IMR-90 (cell line): ENCODE measurements around the gene CFAP92. TPM values are rescaled to one million over a fixed set of nuclear protein-coding genes. Genes with fewer than 3 reads are reported as not detected.

ENCODE experiments used
- ATAC-seq: fragments of 200-7000 bp; cut with Tn5 transposase; 2 replicates; pipeline ENCODE4 v1.9.1; 2020; ENCODE audit warnings: low read depth, mild to moderate bottlenecking, moderate library complexity
- BruUV-seq: library from RNA; stranded (reverse); fragments of 400-500 nt; replicated peaks from 2 replicates; lab custom pipeline; 2021; lab: Mats Ljungman, UMichigan
- CTCF ChIA-PET: fragments of 300-600 bp; formaldehyde crosslinking; extraction: SDS; loops from one replicate; lab custom pipeline; 2021; ENCODE audit warnings: antibody characterized with exemption; lab: Yijun Ruan, JAX
- POLR2A ChIA-PET: fragments of 300-600 bp; sonication (Branson Sonifier 250); formaldehyde crosslinking; loops from one replicate; lab custom pipeline; 2022; ENCODE audit warnings: antibody characterized with exemption; ENCODE audit not compliant: unreplicated experiment; lab: Charles Lee
- DNase-seq: peaks from one replicate; pipeline ENCODE4 v3.0.0; 2013
- H2AFZ ChIP-seq: replicated peaks from 2 replicates; pipeline ENCODE3; 2013; ENCODE audit warnings: low read length, mild to moderate bottlenecking; ENCODE audit not compliant: poor library complexity
- H2AK5ac ChIP-seq: 2 replicates; pipeline ENCODE4 v1.6.1; 2013; ENCODE audit warnings: low read depth, low read length, inconsistent platforms
- H2AK9ac ChIP-seq: replicated peaks from 2 replicates; pipeline ENCODE3; 2013; ENCODE audit warnings: mild to moderate bottlenecking, low read depth, low read length, moderate library complexity; ENCODE audit not compliant: poor library complexity
- H2BK120ac ChIP-seq: 2 replicates; pipeline ENCODE4 v1.6.1; 2013; ENCODE audit warnings: low read depth, low read length, inconsistent platforms
- H2BK15ac ChIP-seq: 3 replicates; pipeline ENCODE4 v1.6.1; 2013; ENCODE audit warnings: low read depth, low read length, inconsistent platforms
- H2BK20ac ChIP-seq: 2 replicates; pipeline ENCODE4 v1.6.1; 2013; ENCODE audit warnings: low read depth, mild to moderate bottlenecking, inconsistent platforms, low read length, moderate library complexity
- H2BK5ac ChIP-seq: 2 replicates; pipeline ENCODE4 v1.6.1; 2013; ENCODE audit warnings: mild to moderate bottlenecking, low read depth, low read length, inconsistent platforms; ENCODE audit not compliant: poor library complexity, severe bottlenecking
- H3K14ac ChIP-seq: replicated peaks from 2 replicates; pipeline ENCODE4 v1.6.1; 2013; ENCODE audit warnings: low read depth, low read length, inconsistent platforms
- H3K18ac ChIP-seq: 2 replicates; pipeline ENCODE4 v1.6.1; 2013; ENCODE audit warnings: low read depth, low read length, control low read depth
- H3K23ac ChIP-seq: 2 replicates; pipeline ENCODE4 v1.6.1; 2013; ENCODE audit warnings: low read depth, low read length, inconsistent platforms
- H3K27ac ChIP-seq: 2 replicates; pipeline ENCODE4 v1.5.1; 2013; ENCODE audit warnings: mild to moderate bottlenecking, control low read depth, low read length; ENCODE audit not compliant: insufficient read depth
- H3K27me3 ChIP-seq: 2 replicates; pipeline ENCODE4 v1.6.1; 2013; ENCODE audit warnings: low read length; ENCODE audit not compliant: control insufficient read depth, insufficient read depth
- H3K36me3 ChIP-seq: 2 replicates; pipeline ENCODE4 v1.6.1; 2013; ENCODE audit warnings: low read length, mixed read lengths; ENCODE audit not compliant: control insufficient read depth, insufficient read depth
- H3K4ac ChIP-seq: 2 replicates; pipeline ENCODE4 v1.6.1; 2013; ENCODE audit warnings: low read depth, low read length, inconsistent platforms
- H3K4me1 ChIP-seq: 2 replicates; pipeline ENCODE4 v1.6.1; 2013; ENCODE audit warnings: low read length, mixed read lengths; ENCODE audit not compliant: control insufficient read depth, insufficient read depth
- H3K4me2 ChIP-seq: 2 replicates; pipeline ENCODE4 v1.6.1; 2013; ENCODE audit warnings: low read depth, mild to moderate bottlenecking, control low read depth, low read length, moderate library complexity
- H3K4me3 ChIP-seq: 2 replicates; pipeline ENCODE4 v1.5.1; 2013; ENCODE audit warnings: low read depth, mild to moderate bottlenecking, control low read depth, low read length, moderate library complexity; ENCODE audit not compliant: insufficient read depth
- H3K56ac ChIP-seq: 2 replicates; pipeline ENCODE4 v1.6.1; 2013; ENCODE audit warnings: low read length, inconsistent platforms; ENCODE audit not compliant: insufficient read depth; ENCODE audit errors: extremely low read depth
- H3K79me1 ChIP-seq, 2 experiments: 2 replicates each; pipeline ENCODE4 v1.6.1; 2013; ENCODE audit warnings: low read length in 2 of 2, inconsistent platforms in 1 of 2, low read depth in 1 of 2
- H3K9ac ChIP-seq: 2 replicates; pipeline ENCODE4 v1.6.1; 2013; ENCODE audit warnings: low read depth, low read length, control low read depth
- H3K9me1 ChIP-seq: 2 replicates; pipeline ENCODE4 v1.6.1; 2013; ENCODE audit warnings: low read length, inconsistent platforms; ENCODE audit not compliant: insufficient read depth
- H3K9me3 ChIP-seq: 2 replicates; pipeline ENCODE4 v1.6.1; 2013; ENCODE audit warnings: low read length; ENCODE audit not compliant: control insufficient read depth, insufficient read depth
- H4K20me1 ChIP-seq: 2 replicates; pipeline ENCODE4 v1.6.1; 2013; ENCODE audit warnings: low read length, inconsistent platforms; ENCODE audit not compliant: insufficient read depth
- H4K5ac ChIP-seq: 2 replicates; pipeline ENCODE4 v1.6.1; 2013; ENCODE audit warnings: mild to moderate bottlenecking, low read depth, low read length, control low read depth
- H4K8ac ChIP-seq, 2 experiments: 2 replicates each; pipeline ENCODE4 v1.6.1; 2013; ENCODE audit warnings: low read depth in 2 of 2, low read length in 2 of 2, control low read depth in 1 of 2, inconsistent platforms in 1 of 2
- H4K91ac ChIP-seq: 2 replicates; pipeline ENCODE4 v1.6.1; 2013; ENCODE audit warnings: low read depth, low read length, inconsistent platforms; ENCODE audit not compliant: insufficient read depth
- BHLHE40 ChIP-seq: fragments of 150-350 bp; IDR thresholded peaks from 2 replicates; pipeline ENCODE4 v1.6.1; 2016; ENCODE audit warnings: mild to moderate bottlenecking, low read depth, low read length
- CEBPB ChIP-seq: IDR thresholded peaks from 2 replicates; pipeline ENCODE4 v1.6.1; 2012; ENCODE audit warnings: low read depth, low read length, improper control_type of control experiment
- CHD1 ChIP-seq: IDR thresholded peaks from 2 replicates; pipeline ENCODE4 v1.6.1; 2012; ENCODE audit warnings: low read depth, low read length, improper control_type of control experiment
- FOS ChIP-seq: fragments of 150-350 bp; IDR thresholded peaks from 2 replicates; pipeline ENCODE4 v1.6.1; 2016; ENCODE audit warnings: low read depth, low read length
- MAFK ChIP-seq: IDR thresholded peaks from 2 replicates; pipeline ENCODE4 v1.6.1; 2012; ENCODE audit warnings: low read depth, low read length, improper control_type of control experiment
- MAZ ChIP-seq: IDR thresholded peaks from 2 replicates; pipeline ENCODE4 v1.6.1; 2012; ENCODE audit warnings: low read depth, mild to moderate bottlenecking, low read length, improper control_type of control experiment, moderate library complexity, borderline replicate concordance
- MXI1 ChIP-seq: IDR thresholded peaks from 2 replicates; pipeline ENCODE4 v1.6.1; 2012; ENCODE audit warnings: low read depth, mild to moderate bottlenecking, low read length, moderate library complexity, borderline replicate concordance
- RAD21 ChIP-seq: IDR thresholded peaks from 2 replicates; pipeline ENCODE4 v1.6.1; 2012; ENCODE audit warnings: low read length, improper control_type of control experiment
- RCOR1 ChIP-seq: IDR thresholded peaks from 2 replicates; pipeline ENCODE4 v1.6.1; 2012; ENCODE audit warnings: mild to moderate bottlenecking, low read length, improper control_type of control experiment; ENCODE audit not compliant: insufficient replicate concordance
- SMC3 ChIP-seq: fragments of 150-350 bp; IDR thresholded peaks from 2 replicates; pipeline ENCODE4 v1.6.1; 2016; ENCODE audit warnings: low read depth, mild to moderate bottlenecking, antibody characterized with exemption, low read length, moderate library complexity
- USF2 ChIP-seq: fragments of 150-350 bp; IDR thresholded peaks from 2 replicates; pipeline ENCODE4 v1.6.1; 2017; ENCODE audit warnings: mild to moderate bottlenecking, antibody characterized with exemption, low read length, low read depth
- WGBS, 2 experiments: methylation state at CpG; one replicate each; pipeline versions ENCODE4 v1.1.5 to v1.1.7; 2013; ENCODE audit warnings: missing lambda C conversion rate in 2 of 2; ENCODE audit not compliant: insufficient read length in 1 of 2; ENCODE audit errors: extremely low coverage in 2 of 2; 5-methylcytosine and 5-hydroxymethylcytosine counted together
- dilution Hi-C: fragments of 300-500 bp; cut with HindIII; formaldehyde crosslinking; loops from one replicate; pipeline ENCODE4 v1.14.3; 2018; ENCODE audit warnings: low sequenced_read_pairs; ENCODE audit not compliant: unreplicated experiment
- in situ Hi-C: fragments of 300-500 bp; cut with MboI; formaldehyde crosslinking; loops from 3 replicates; pipeline ENCODE4 v1.14.3; 2019; ENCODE audit warnings: low sequenced_read_pairs, inconsistent platforms, mixed read lengths
- intact Hi-C: fragments of 100-400 bp; cut with micrococcal nuclease; formaldehyde crosslinking; loops from 2 replicates; pipeline ENCODE4 v1.10.0; 2022
- polyA plus RNA-seq, 3 experiments: library from polyadenylated mRNA; depleted of rRNA; stranded (reverse); fragments of >200 nt; gene quantifications; 2 replicates each; pipeline ENCODE4 v1.2.3, GENCODE V29; 2012; ENCODE audit warnings: low replicate concordance in 1 of 3
- total RNA-seq: library from RNA; depleted of rRNA; stranded (reverse); fragments of >200 nt; gene quantifications from 2 replicates; pipeline ENCODE4 v1.2.3, GENCODE V29; 2012

CFAP92 gene
- total and polyA plus RNA-seq, 2 of the 4 experiments (the other 2 are of a cell fraction): not detected

- WGBS, 2 experiments: no CpG with 5 or more reads among the region's 1 CpG
- Histone ChIP-seq H4K91ac (no peak overlapping the region), H3K79me1 (peaks cover 17 to 72% of the 10 kb centered on the region in 2 experiments), H2BK20ac (no peak overlapping the region), H3K27ac (no peak overlapping the region), H3K9ac (no peak overlapping the region), H3K9me3 (no peaks in the 10 kb centered on the region), H4K8ac (no peak overlapping the region), H3K4me3 (no peak overlapping the region), H2AFZ (no peak overlapping the region), H3K14ac (no peak overlapping the region), H2BK15ac (no peak overlapping the region), H3K23ac (no peak overlapping the region), H3K56ac (no peak overlapping the region), H3K4me2 (no peak overlapping the region), H3K4ac (no peak overlapping the region), H2AK5ac (no peak overlapping the region), H4K20me1 (no peaks in the 10 kb centered on the region; the same call in 1 of the 2 replicates), H3K36me3 (peaks cover 26% of the 10 kb centered on the region), H3K18ac (no peak overlapping the region), H2BK5ac (no peak overlapping the region), H3K4me1 (peaks cover 2% of the 10 kb centered on the region; the same call in 1 of the 2 replicates), H3K9me1 (peaks cover 9% of the 10 kb centered on the region), H2AK9ac (no peak overlapping the region), H4K5ac (no peak overlapping the region), H2BK120ac (no peak overlapping the region), H3K27me3 (no peaks in the 10 kb centered on the region)
- ATAC-seq (no peak), DNase-seq (no peak)
- intact Hi-C loops: no loop called here
- ChIA-PET CTCF (no interaction called here), POLR2A (interaction anchor here (0.5 kb wide), 1 partner anchor 58 kb away, joined by 6 read pairs; no protein-coding TSS in a partner anchor)
- TF ChIP-seq RCOR1: no peak
- no peak for TF ChIP-seq MAZ
- TF ChIP-seq SMC3: no peak
- no peak for TF ChIP-seq FOS
- TF ChIP-seq RAD21: no peak
- no peak for TF ChIP-seq CHD1
- TF ChIP-seq MXI1: no peak
- no peak for TF ChIP-seq BHLHE40
- no peak for TF ChIP-seq MAFK
- TF ChIP-seq USF2: no peak
- TF ChIP-seq CEBPB: no peak
- BruUV-seq: no TSS peak
- in situ Hi-C loops: no loop called here
- dilution Hi-C loops: no loop called here
Measured at GRCh38 chr3:128884992-128885391, 108.9 kb downstream of the CFAP92 start.
